GM12878 (cell line): Measurements from ENCODE around the gene PAOX. TPM values are rescaled to one million over a fixed set of nuclear protein-coding genes. Genes with fewer than 3 reads are reported as not detected.

ENCODE experiments used
- CREM ChIP-seq: IDR thresholded peaks from 2 replicates; pipeline ENCODE4 v1.6.1; 2014; ENCODE audit warnings: antibody characterized with exemption, low read depth
- DPF2 ChIP-seq: fragments of 450-650 bp; IDR thresholded peaks from 2 replicates; pipeline ENCODE4 v1.6.1; 2017; ENCODE audit warnings: mild to moderate bottlenecking
- FOXK2 ChIP-seq: fragments of 450-650 bp; IDR thresholded peaks from 2 replicates; pipeline ENCODE4 v1.6.1; 2017; ENCODE audit warnings: mild to moderate bottlenecking, moderate library complexity
- FOXM1 ChIP-seq: IDR thresholded peaks from 2 replicates; pipeline ENCODE4 v1.6.1; 2012; ENCODE audit warnings: low read depth, mild to moderate bottlenecking, inconsistent platforms, low read length, moderate library complexity
- IKZF1 ChIP-seq: fragments of 450-650 bp; conservative IDR thresholded peaks from 2 replicates; pipeline ENCODE4 v1.6.1; 2017; ENCODE audit warnings: antibody characterized with exemption, mild to moderate bottlenecking
- MTA2 ChIP-seq: fragments of 450-650 bp; IDR thresholded peaks from 2 replicates; pipeline ENCODE4 v1.6.1; 2016; ENCODE audit warnings: low read depth, mild to moderate bottlenecking, moderate library complexity
- NBN ChIP-seq: fragments of 450-650 bp; IDR thresholded peaks from 2 replicates; pipeline ENCODE4 v1.6.1; 2016
- NFYB ChIP-seq: IDR thresholded peaks from 2 replicates; pipeline ENCODE4 v1.6.1; 2011; ENCODE audit warnings: low read depth, mild to moderate bottlenecking, low read length, improper control_type of control experiment, moderate library complexity; ENCODE audit not compliant: insufficient read depth
- RB1 ChIP-seq: fragments of 450-650 bp; formaldehyde crosslinking; IDR thresholded peaks from 2 replicates; pipeline ENCODE4 v1.6.1; 2017; ENCODE audit warnings: mild to moderate bottlenecking, borderline replicate concordance
- SMAD1 ChIP-seq: fragments of 450-650 bp; IDR thresholded peaks from 2 replicates; pipeline ENCODE4 v1.6.1; 2018; ENCODE audit warnings: mild to moderate bottlenecking, low read depth; ENCODE audit not compliant: partially characterized antibody
- ZBED1 ChIP-seq: IDR thresholded peaks from 2 replicates; pipeline ENCODE4 v1.6.1; 2016; ENCODE audit warnings: borderline replicate concordance
- ZBTB40 ChIP-seq: fragments of 450-650 bp; IDR thresholded peaks from 2 replicates; pipeline ENCODE4 v1.6.1; 2016; ENCODE audit warnings: mild to moderate bottlenecking, moderate library complexity, borderline replicate concordance
- ZNF217 ChIP-seq: fragments of 450-650 bp; IDR thresholded peaks from 2 replicates; pipeline ENCODE4 v1.6.1; 2017; ENCODE audit warnings: antibody characterized with exemption, mild to moderate bottlenecking
- polyA plus RNA-seq, 11 experiments: library from polyadenylated mRNA; depleted of rRNA in 4 of 11; unstranded in 6 of 11; stranded (reverse) in 5 of 11; fragments of >200 nt; fragmentation: Nextera tagmentation in 4 of 11; fragmentation: Illumina TruSeq in 1 of 11; extraction: Ambion mirVana in 4 of 11; extraction: Trizol in 1 of 11; gene quantifications; 1 replicate in 1 of 11; 2 replicates in 10 of 11; pipeline versions ENCODE4 v1.2.1 to v1.2.3, GENCODE V29; 2011 to 2016; ENCODE audit warnings: inconsistent platforms in 2 of 11, missing spikeins in 2 of 11, low read depth in 1 of 11
- total RNA-seq, 4 experiments: library from RNA; depleted of rRNA in 3 of 4; stranded (reverse); fragments of >200 nt in 3 of 4; fragmentation: Illumina TruSeq in 1 of 4; extraction: Trizol in 1 of 4; gene quantifications; 2 replicates each; pipeline versions ENCODE4 v1.2.1 to v1.2.3, GENCODE V29; 2013 to 2021
- TF ChIP-seq, protein P1 (sequence below): fragments of 450-650 bp; IDR thresholded peaks from 2 replicates; pipeline ENCODE4 v1.6.1; 2017; ENCODE audit warnings: low read depth, mild to moderate bottlenecking, moderate library complexity

Gene PAOX
- total and polyA plus RNA-seq, 10 of the 15 experiments (the other 5 are each of a cell fraction or from before 2014, with no cell fraction given), result 1.2 to 22.2 (median 10.5) TPM

DNA sequence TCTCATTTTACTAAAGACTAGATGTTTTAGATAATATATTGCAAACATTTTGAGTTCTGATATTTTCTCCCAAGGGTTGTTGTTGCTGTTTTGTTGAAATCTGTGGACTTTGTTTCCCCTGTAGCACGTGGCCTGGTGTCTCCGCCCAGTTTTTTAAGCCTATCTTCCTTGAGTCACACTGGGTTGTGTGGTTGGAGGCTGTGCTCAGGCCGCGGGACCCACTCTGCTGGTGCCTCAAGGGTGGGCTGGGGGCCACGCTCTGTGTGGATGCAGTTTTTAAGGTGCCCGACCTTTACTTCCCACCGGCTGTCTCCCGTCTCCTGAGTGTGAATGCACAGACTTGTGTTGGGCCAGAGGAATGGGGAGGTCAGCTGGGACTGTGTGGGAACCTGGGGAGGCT lies 36.1 kb upstream of the PAOX start (continued):
- TF ChIP-seq ZBTB40, result no peak
- no peak for TF ChIP-seq MTA2
- no peak for TF ChIP-seq DPF2
- TF ChIP-seq FOXK2, result no peak
- no peak for TF ChIP-seq SMAD1
- TF ChIP-seq NBN, result no peak
- TF ChIP-seq, protein P1, sequence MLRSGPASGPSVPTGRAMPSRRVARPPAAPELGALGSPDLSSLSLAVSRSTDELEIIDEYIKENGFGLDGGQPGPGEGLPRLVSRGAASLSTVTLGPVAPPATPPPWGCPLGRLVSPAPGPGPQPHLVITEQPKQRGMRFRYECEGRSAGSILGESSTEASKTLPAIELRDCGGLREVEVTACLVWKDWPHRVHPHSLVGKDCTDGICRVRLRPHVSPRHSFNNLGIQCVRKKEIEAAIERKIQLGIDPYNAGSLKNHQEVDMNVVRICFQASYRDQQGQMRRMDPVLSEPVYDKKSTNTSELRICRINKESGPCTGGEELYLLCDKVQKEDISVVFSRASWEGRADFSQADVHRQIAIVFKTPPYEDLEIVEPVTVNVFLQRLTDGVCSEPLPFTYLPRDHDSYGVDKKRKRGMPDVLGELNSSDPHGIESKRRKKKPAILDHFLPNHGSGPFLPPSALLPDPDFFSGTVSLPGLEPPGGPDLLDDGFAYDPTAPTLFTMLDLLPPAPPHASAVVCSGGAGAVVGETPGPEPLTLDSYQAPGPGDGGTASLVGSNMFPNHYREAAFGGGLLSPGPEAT, result no peak
- no peak for TF ChIP-seq ZBED1
- no peak for TF ChIP-seq IKZF1
- TF ChIP-seq CREM, result no peak
- no peak for TF ChIP-seq ZNF217
- TF ChIP-seq NFYB, result no peak
- TF ChIP-seq RB1, result no peak
- TF ChIP-seq FOXM1, result no peak
